Esophagus squamous epithelium (tissue), 5 donors: ENCODE data around the gene NNT. TPM values are rescaled to one million over a fixed set of nuclear protein-coding genes. Genes with fewer than 3 reads are reported as not detected.
A peak's percentile ranks its signal among the peaks of the same experiment; 100 is the strongest.

Experiments
- DNase-seq: peaks from one replicate; lab custom pipeline; 2025; lab: John Stamatoyannopoulos, UW
- H3K27ac ChIP-seq, 4 donors: fragments of 200-600 bp; sonication (generic); one replicate each; pipeline ENCODE4 v1.5.1; 2016 to 2019; ENCODE audit warnings: mild to moderate bottlenecking in 1 of 4
- H3K27me3 ChIP-seq, 4 donors: fragments of 200-600 bp; sonication (generic); 1 replicate in 3 of 4; 2 replicates in 1 of 4; pipeline versions ENCODE4 v1.5.1 to v1.6.0; 2017 to 2021; ENCODE audit warnings: antibody characterized with exemption in 1 of 4
- H3K36me3 ChIP-seq, 3 donors: fragments of 200-600 bp; sonication (generic); one replicate each; pipeline ENCODE4 v1.5.1; 2016 to 2019
- H3K4me1 ChIP-seq, 3 donors: fragments of 200-600 bp; sonication (generic); one replicate each; pipeline ENCODE4 v1.5.1; 2017 to 2019
- H3K4me3 ChIP-seq, 4 donors: fragments of 200-600 bp; sonication (generic); 1 replicate in 3 of 4; 2 replicates in 1 of 4; pipeline ENCODE4 v1.5.1; 2016 to 2019; ENCODE audit warnings: mild to moderate bottlenecking in 2 of 4, moderate library complexity in 1 of 4
- H3K9me3 ChIP-seq, 3 donors: fragments of 200-600 bp; sonication (generic); one replicate each; pipeline ENCODE4 v1.5.1; 2016 to 2019
- CTCF ChIP-seq, 6 experiments: fragments of 450-650 bp in 4 of 6; fragments of 200-600 bp in 2 of 6; sonication (generic) in 2 of 6; IDR thresholded peaks; one replicate each; pipeline ENCODE4 v1.5.1; 2016 to 2019; ENCODE audit warnings: antibody characterized with exemption in 6 of 6, mild to moderate bottlenecking in 4 of 6, moderate library complexity in 4 of 6
- POLR2A ChIP-seq, 4 donors: fragments of 450-650 bp; IDR thresholded peaks; one replicate each; pipeline ENCODE4 v1.6.1; 2017; ENCODE audit warnings: antibody characterized with exemption in 4 of 4, mild to moderate bottlenecking in 4 of 4, moderate library complexity in 3 of 4
- WGBS, 2 donors: methylation state at CpG; one replicate each; pipeline ENCODE4 v1.1.5; 2018; 5-methylcytosine and 5-hydroxymethylcytosine counted together
- intact Hi-C: fragments of 100-400 bp; cut with DNase I; formaldehyde crosslinking; loops from one replicate; pipeline ENCODE4 v1.15.0; 2022
- total RNA-seq, 4 donors: library from RNA; depleted of rRNA; stranded (reverse); fragments of >200 nt; gene quantifications; one replicate each; pipeline ENCODE4 v1.1.0, GENCODE V29; 2016
- donor health status: DM: yes; HTN: yes; CAD: no.

Gene NNT
- total RNA-seq, 4 donors from 2014 or later = 16.0 to 35.1 (median 29.1) TPM

- Histone ChIP-seq H3K9me3 (no peaks in the 10 kb centered on the region), H3K4me1 (peaks cover 0 to 4% (median 0%) of the 10 kb centered on the region in 3 donors), H3K27ac (peak overlapping the region in 2 of 4 donors; percentile 31 to 56), H3K36me3 (peaks cover 0 to 88% (median 3%) of the 10 kb centered on the region in 3 donors), H3K4me3 (no peak overlapping the region), H3K27me3 (no peaks in the 10 kb centered on the region)
- TF ChIP-seq CTCF (IDR thresholded peaks at IDR 0.05) = no peak
- no peak for TF ChIP-seq POLR2A (IDR thresholded peaks at IDR 0.05)
- DNase-seq = no peak
- 53 to 75% methylated on average over 2 of the region's 2 CpGs for WGBS, 2 donors
- intact Hi-C loops = no loop called here
These were observed 45.6 kb downstream of the NNT start for GRCh38 chr5:43648499-43649124.

GRCh38 chr5:43649256-43649655, 46.3 kb downstream of the NNT start:
- TF ChIP-seq POLR2A (IDR thresholded peaks at IDR 0.05) (no peak), CTCF (IDR thresholded peaks at IDR 0.05) (no peak)
- Histone ChIP-seq H3K27me3 (no peaks in the 10 kb centered on the region), H3K27ac (peak overlapping the region in 2 of 4 donors; percentile 31 to 56), H3K9me3 (no peaks in the 10 kb centered on the region), H3K4me3 (no peak overlapping the region), H3K36me3 (peaks cover 0 to 94% (median 3%) of the 10 kb centered on the region in 3 donors), H3K4me1 (peaks cover 0 to 4% (median 0%) of the 10 kb centered on the region in 3 donors)
- 54 to 64% methylated on average over 2 of the region's 2 CpGs for WGBS, 2 donors
- no peak for DNase-seq
- intact Hi-C loops = no loop called here

- no peak for TF ChIP-seq POLR2A (IDR thresholded peaks at IDR 0.05)
- TF ChIP-seq CTCF (IDR thresholded peaks at IDR 0.05) = no peak
- intact Hi-C loops = no loop called here
- peaks cover 0 to 96% (median 2%) of the 10 kb centered on the region in 3 donors for H3K36me3 ChIP-seq
- no peak overlapping the region for H3K27ac ChIP-seq
- WGBS, 2 donors = 92 to 96% methylated on average over 6 of the region's 6 CpGs
- H3K9me3 ChIP-seq = no peaks in the 10 kb centered on the region
- H3K4me3 ChIP-seq = no peak overlapping the region
- peaks cover 0 to 4% (median 0%) of the 10 kb centered on the region in 3 donors for H3K4me1 ChIP-seq
- no peaks in the 10 kb centered on the region for H3K27me3 ChIP-seq
- DNase-seq = no peak
These were observed 49.7 kb downstream of the NNT start for GRCh38 chr5:43652537-43653302.

GRCh38 chr5:43658509-43658908, 55.5 kb downstream of the NNT start:
- 85 to 86% methylated on average over 1 of the region's 1 CpG for WGBS, 2 donors
- Histone ChIP-seq H3K27ac (peak overlapping the region in 2 of 4 donors; percentile 8 to 22), H3K27me3 (no peaks in the 10 kb centered on the region), H3K36me3 (peaks cover 0 to 79% (median 4%) of the 10 kb centered on the region in 3 donors), H3K4me1 (no peaks in the 10 kb centered on the region), H3K9me3 (no peaks in the 10 kb centered on the region), H3K4me3 (no peak overlapping the region)
- TF ChIP-seq POLR2A (IDR thresholded peaks at IDR 0.05) (no peak), CTCF (IDR thresholded peaks at IDR 0.05) (no peak)
- no peak for DNase-seq
- intact Hi-C loops = no loop called here

GRCh38 chr5:43659075-43659474, 56.1 kb downstream of the NNT start:
- WGBS, 2 donors = 76 to 89% methylated on average over 4 of the region's 4 CpGs
- intact Hi-C loops = no loop called here
- DNase-seq = no peak
- Histone ChIP-seq H3K27ac (no peak overlapping the region), H3K4me1 (no peaks in the 10 kb centered on the region), H3K36me3 (peaks cover 0 to 78% (median 4%) of the 10 kb centered on the region in 3 donors), H3K27me3 (no peaks in the 10 kb centered on the region), H3K9me3 (no peaks in the 10 kb centered on the region), H3K4me3 (no peak overlapping the region)
- TF ChIP-seq POLR2A (IDR thresholded peaks at IDR 0.05) (no peak), CTCF (IDR thresholded peaks at IDR 0.05) (no peak)
